Glomerular endothelial cell (primary cell): ENCODE results near the gene SLC2A4RG. TPM values are rescaled to one million over a fixed set of nuclear protein-coding genes. Genes with fewer than 3 reads are reported as not detected.
"Not testable (repeated sequence)": the region's sequence is repeated elsewhere in the genome, so short reads cannot be mapped to it uniquely, and the experiment has no call there.

Experiments used
- DNase-seq: peaks from one replicate; pipeline ENCODE4 v3.0.0-alpha.2; 2011; ENCODE audit warnings: low read depth, low spot score; ENCODE audit errors: extremely low read depth
- total RNA-seq: library from RNA; depleted of rRNA; stranded (reverse); fragments of >200 nt; gene quantifications from 2 replicates; pipeline ENCODE4 v1.2.3, GENCODE V29; 2015

The SLC2A4RG gene
- total RNA-seq, 1 donor from 2014 or later, result 81.2 TPM

DNA sequence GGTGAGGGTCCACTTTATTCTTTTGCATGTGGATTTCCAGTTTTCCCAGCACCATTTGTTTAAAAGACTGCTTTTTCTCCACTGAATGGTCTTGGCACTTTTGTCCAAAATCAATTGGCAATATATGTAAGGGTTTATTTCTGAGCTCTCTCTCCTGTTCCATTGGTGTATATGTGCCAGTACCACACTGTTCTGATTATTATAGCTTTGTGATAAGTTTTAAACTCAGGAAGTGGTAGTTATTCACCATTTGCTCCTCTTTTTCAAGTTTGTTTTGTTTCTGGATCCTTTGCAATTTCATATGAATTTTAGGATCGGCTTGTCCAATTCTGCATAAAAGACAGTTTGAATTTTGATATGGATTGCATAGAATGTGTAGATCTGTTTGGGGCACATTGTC, 27.4 kb upstream of the SLC2A4RG start:
- no peak for DNase-seq

DNA sequence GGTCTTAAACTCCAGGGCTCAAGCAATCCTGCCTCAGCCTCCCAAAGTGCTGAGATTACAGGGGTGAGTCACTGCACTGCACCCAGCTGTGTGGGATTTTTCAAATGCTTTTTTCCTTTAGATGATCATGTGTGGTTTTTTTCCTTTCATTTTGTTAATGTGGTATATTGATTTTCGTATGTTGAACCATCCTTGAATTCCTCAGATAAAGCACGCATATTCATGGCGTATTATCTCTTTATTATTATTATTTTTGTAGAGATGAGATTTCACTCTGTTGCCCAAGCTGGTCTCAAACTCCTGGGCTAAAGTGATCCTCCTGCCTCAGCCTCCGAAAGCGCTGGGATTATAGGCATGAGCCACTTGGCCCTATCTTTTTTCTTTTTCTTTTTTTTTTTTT, 24.7 kb upstream of the SLC2A4RG start:
- DNase-seq, result no peak

GRCh38 chr20:63718996-63719395, 20.6 kb upstream of the SLC2A4RG start:
- DNase-seq, result no peak

DNA sequence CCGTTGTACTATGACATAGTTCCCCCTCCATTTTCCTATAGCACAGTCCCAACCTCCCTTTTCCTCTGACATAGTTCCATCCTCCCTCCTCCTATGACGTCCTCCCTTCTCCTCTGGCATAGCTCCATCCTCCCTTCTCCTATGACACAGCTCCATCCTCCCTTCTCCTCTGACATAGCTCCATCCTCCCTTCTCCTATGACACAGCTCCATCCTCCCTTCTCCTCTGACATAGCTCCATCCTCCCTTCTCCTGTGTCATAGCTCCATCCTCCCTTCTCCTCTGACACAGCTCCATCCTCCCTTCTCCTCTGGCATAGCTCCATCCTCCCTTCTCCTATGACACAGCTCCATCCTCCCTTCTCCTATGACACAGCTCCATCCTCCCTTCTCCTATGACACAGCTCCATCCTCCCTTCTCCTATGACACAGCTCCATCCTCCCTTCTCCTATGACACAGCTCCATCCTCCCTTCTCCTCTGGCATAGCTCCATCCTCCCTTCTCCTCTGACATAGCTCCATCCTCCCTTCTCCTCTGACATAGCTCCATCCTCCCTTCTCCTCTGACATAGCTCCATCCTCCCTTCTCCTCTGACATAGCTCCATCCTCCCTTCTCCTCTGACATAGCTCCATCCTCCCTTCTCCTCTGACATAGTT, 16.5 kb upstream of the SLC2A4RG start:
- not testable (repeated sequence) for DNase-seq

- not testable (repeated sequence) for DNase-seq
Observed at GRCh38 chr20:63730189-63730733, 9.3 kb upstream of the SLC2A4RG start.

- no peak for DNase-seq
Observed at GRCh38 chr20:63731410-63731809, 8.2 kb upstream of the SLC2A4RG start.

DNA sequence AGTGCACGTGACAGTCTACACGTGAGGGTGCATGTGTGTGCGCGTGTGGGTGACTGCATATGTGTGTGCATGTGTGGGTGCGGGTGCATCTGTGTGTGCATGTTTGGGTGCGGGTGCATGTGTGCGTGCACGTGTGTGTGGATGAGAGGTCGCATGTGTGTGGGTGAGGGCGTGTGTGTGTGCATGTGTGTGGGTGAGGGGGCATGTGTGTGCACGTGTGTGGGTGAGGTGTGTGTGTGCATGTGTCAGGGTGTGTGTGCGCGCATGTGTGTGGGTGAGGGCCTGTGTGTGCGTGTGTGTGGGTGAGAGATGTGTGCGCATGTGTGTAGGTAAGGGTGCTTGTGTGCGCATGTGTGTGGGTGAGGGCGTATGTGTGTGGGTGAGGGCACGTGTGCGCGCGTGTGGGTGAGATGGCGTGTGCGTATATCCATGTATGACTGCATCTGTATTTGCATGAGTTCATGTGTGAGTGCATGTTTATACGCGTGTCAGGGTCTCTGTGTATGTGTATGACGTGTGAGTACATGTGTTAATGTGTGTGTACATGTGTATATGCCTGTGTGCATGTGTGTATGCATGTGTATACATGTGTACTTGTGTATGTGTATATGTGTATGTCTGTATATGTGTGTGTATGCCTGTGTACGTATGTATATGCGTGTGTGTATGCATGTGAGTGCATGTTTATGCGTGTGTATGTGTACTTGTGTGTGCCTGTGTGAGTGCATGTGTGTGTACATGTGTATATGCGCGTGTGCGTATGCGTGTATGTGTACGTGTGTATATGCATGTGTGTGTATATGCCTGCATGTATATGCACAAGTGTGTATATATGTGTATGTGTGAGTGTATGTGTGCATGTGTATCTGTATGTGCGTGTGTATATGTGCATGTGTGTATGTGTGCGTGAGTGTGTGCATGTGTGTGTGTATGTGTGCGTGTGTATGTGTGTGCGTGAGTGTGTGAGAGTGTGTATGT, 7.2 kb upstream of the SLC2A4RG start:
- no peak for DNase-seq

DNA sequence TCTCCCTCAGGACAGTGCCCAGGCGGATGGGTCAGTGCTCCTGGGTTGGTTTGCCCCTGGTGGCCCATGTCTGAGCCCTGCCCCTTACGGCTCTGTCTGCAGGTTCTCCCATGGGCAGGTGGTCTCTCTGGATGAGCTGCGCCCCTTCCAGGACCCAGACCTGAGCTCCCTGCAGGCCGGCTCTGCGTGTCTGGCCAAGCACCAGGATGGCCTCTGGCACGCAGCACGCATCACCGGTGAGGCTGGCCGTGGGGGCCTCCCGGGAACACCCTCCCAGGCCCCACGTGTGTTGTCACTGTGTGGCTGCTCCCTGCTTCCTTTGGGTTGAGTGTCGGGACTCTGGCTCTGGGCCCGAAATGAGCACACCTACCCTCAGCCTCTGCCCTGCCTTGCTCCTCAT, 6.5 kb upstream of the SLC2A4RG start:
- no peak for DNase-seq

DNA sequence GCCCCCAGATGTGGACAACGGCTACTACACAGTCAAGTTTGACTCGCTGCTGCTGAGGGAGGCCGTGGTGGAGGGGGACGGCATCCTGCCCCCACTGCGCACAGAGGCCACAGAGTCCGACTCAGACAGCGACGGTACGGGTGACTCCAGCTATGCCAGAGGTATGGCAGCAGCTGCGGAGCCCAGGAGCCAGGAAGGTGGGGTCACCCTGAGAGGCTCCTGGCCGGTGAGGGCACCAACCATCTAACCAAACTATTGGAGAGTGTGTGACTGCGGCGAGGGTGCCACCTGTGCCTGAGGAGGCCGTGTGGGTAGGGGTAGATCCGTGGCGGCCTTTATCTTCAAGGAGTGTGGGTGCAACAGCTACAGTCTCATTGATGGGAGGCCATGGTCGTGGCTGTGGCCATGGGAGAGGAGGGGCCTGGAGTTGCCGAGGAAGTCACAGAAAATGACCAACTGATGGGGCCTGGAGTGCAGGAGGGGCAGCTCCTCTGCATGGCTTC, 5.9 kb upstream of the SLC2A4RG start:
- DNase-seq, result no peak

DNA sequence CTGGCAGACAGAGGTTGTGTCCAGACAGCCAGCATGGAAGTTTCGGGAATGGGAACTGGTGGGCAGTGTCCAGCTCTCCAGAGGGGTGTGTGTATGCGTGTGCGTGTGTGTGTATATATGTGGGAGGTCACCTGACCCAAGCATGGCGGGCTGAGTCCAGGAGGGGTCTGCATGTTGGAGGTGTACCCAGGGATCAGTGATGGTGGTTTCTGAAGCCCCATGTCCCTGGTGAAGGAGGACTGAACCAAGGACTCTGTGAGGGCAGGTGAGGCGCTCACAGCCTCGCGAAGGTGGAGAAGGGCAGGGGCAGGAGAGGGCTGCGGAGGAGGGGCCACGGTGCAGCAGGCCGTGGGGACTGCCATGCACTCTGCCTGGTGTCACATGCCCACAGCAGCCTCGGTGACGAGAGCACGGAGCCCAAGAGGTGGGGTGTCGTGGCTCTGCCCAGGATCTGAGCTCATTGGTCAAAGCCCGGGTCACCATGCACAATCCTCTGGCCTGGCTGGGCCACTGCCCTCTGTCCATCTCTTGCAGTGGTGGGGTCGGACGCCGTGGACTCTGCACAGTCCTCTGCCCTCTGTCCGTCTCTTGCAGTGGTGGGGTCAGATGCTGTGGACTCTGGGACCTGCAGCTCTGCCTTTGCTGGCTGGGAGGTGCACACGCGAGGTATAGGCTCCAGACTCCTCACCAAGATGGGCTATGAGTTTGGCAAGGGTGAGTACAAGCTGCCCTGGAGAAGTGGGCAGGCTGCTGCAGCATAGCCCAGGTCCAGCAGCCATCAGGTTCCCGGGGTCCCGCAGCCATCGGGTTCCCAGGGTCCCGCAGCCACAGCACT, 5.2 kb upstream of the SLC2A4RG start:
- no peak for DNase-seq

DNA sequence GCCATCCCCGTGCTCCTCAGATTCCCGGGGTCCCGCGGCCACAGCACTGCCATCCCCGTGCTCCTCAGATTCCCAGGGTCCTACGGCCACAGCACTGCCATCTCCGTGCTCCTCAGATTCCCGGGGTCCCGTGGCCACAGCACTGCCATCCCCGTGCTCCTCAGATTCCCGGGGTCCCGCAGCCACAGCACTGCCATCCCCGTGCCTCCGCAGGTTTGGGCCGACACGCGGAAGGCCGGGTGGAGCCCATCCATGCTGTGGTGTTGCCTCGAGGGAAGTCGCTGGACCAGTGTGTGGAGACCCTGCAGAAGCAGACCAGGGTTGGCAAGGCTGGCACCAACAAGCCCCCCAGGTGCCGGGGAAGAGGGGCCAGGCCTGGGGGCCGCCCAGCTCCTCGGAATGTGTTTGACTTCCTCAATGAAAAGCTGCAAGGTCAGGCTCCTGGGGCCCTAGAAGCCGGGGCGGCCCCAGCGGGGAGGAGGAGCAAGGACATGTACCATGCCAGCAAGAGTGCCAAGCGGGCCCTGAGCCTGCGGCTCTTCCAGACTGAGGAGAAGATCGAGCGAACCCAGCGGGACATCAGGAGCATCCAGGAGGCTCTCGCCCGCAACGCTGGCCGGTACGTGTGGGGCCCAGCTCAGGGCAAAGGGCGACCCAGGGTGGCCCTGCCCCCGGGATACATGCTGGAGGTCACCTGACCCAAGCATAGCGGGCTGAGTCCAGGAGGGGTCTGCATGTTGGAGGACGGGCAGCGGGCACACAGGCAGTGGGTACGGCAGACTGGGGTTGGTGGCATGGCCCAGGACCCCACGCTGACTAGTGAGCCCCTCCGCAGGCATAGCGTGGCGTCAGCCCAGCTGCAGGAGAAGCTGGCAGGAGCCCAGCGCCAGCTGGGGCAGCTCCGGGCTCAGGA, 4.4 kb upstream of the SLC2A4RG start:
- DNase-seq, result no peak

GRCh38 chr20:63735859-63736718, 3.5 kb upstream of the SLC2A4RG start, which contains the start of gene LIME1:
LIME1 (plus strand) TSS chr20:63736664; CDS start chr20:63737550, 886 bp downstream.
- no peak for DNase-seq

DNA sequence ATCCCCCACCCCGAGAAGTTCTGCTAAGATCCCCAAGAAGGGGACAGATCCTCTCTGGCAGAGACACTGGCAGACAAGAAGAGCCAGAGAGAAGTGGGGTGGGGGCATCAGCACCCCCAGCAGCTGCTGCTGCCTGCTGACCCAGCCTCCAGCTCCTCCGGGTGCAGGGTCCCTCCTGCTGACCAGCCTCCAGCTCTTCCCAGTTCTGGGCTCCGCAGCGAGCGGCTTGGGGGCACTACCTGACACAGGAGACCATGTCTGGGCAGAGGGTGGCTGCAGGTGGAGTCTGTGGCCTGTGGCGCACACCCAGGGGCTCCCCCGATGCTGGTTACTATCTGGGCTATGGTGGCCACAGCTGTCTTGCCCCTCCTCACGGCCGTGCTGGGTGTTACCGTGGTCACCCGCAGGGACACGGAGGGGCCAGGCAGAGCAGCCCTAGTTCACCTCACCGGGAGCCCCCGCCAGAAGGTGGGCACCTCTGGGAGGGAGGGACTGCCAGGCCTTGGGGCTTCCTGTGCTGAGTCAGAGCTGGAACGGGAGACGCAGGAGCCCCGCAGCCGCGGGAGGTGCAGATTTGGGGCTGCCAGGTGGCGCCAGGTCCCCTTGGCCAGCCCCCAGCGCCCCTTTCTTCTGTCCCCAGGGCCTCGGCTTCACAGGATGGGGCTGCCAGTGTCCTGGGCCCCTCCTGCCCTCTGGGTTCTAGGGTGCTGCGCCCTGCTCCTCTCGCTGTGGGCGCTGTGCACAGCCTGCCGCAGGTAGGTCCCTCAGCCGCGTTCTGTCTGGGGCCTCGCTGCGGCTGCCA, 2.5 kb upstream of the SLC2A4RG start:
- DNase-seq, result no peak

- no peak for DNase-seq
Observed at GRCh38 chr20:63737695-63737944, 2.0 kb upstream of the SLC2A4RG start.

DNA sequence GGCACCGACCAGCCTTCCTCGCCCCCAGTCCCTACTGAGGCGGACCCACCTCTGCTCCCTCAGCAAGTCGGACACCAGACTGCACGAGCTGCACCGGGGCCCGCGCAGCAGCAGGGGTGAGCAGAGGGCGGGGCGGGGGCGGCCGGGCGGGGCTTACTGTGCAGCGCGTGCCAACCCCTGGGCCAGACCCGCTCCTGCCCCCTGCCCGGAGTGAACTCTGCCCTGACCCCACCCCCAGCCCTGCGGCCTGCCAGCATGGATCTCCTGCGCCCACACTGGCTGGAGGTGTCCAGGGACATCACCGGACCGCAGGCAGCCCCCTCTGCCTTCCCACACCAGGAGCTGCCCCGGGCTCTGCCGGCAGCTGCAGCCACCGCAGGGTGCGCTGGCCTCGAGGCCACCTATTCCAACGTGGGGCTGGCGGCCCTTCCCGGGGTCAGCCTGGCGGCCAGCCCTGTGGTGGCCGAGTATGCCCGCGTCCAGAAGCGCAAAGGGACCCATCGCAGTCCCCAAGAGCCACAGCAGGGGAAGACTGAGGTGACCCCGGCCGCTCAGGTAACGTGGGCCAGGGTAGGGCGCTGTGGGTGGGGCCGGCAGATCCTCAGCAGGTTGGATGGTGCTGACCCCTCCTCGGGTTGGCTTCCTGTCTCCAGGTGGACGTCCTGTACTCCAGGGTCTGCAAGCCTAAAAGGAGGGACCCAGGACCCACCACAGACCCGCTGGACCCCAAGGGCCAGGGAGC, 1.5 kb upstream of the SLC2A4RG start:
- DNase-seq, result no peak

DNA sequence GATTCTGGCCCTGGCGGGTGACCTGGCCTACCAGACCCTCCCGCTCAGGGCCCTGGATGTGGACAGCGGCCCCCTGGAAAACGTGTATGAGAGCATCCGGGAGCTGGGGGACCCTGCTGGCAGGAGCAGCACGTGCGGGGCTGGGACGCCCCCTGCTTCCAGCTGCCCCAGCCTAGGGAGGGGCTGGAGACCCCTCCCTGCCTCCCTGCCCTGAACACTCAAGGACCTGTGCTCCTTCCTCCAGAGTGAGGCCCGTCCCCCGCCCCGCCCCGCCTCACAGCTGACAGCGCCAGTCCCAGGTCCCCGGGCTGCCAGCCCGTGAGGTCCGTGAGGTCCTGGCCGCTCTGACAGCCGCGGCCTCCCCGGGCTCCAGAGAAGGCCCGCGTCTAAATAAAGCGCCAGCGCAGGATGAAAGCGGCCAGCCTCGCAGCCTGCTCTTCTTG, 868 bp upstream of the SLC2A4RG start:
- no peak for DNase-seq

DNA sequence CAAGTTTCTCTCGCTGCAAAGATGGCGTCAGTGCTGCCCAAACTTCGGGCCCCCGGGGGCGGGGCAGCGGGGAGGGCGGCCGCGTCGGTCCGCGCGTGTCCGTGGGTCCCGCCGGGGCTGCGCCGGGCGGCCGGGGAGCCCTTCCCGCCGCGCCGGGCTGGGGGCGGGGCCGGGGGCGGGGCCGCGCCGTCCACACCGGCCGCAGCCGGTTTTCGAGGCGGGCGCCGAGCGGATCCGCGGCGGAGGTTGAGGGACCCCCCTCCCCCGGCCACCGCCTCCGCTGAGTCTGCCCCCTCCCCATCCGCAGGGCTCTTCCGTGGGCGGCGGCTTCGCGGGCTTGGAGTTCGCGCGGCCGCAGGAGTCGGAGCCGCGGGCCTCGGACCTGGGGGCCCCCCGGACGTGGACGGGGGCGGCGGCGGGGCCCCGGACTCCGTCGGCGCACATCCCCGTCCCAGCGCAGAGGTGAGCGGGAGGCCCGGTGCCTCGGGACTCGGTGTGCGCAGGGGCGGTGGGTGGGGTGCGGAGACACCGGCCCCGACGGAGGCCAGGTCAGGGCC, 572 bp downstream of the SLC2A4RG start:
- no peak for DNase-seq
